Ammon's horn (tissue), 1 donor: Measurements from ENCODE around the gene ATP6V0B.
A peak's percentile ranks its signal among the peaks of the same experiment; 100 is the strongest.

Experiments
- DNase-seq: peaks from one replicate; pipeline ENCODE4 v3.0.0-alpha.2; 2016; ENCODE audit warnings: low spot score

The ATP6V0B gene

DNA sequence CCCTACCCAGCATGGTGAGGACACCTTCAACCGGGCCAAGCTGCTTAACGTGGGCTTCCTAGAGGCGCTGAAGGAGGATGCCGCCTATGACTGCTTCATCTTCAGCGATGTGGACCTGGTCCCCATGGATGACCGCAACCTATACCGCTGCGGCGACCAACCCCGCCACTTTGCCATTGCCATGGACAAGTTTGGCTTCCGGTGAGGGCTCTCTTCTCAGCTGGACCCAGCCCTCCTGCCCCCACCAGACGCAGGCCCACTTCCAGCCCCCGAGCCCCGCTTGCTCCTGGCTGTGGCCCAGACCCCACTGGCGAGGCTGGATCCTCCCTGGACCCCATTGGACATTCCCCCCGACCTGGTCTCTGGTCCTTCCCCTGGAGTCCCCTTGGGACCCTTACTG lies 10.1 kb downstream of the ATP6V0B start:
- DNase-seq: no peak

DNA sequence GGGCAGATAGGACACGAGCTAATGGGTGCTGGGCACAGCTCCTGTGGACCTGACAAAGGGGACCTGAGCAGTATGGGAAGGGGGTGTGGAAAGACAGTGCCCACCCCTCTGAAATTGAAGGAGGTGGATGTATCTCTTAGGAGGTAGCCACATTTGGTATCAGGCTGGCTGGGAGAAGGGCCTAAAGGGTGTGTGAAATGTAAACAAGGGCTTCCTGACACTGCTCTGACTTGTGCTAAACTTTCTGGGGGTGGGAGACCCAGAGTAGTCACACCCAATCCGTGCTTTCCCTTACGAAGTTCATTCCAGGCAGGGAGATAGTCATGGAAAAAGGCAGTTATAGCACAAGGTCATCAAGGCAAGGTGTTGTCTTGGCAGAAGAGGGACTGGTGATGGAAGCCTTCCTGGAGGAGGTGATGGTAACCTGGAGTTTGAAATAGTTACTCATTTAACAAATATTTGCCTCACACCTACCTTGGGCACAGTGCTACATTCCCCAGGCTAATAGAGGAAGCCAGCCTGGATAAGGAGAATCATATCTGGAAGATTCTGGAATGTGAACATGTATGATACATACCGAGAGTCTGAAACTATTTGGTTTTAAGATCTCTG lies 11.3 kb downstream of the ATP6V0B start:
- no peak for DNase-seq

DNA sequence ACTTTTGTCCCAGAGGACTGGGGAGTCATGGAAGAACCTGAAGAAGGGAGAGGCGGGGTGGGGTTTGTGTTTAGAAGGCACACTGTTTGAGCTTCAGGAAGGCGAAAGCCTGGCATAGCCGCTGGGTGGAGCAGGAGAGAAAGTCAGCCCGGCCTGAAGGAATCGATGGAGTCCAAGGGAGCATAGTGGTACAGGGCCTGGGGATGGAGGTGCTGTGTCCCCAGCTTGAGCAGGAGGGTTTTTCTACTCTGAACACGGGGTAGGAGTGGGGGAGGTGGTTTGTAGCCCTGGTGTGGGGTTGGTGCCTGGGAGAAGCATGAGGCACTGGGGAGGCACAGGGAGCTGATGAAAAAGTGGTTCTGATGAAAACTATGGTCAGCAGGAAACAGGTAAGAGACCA lies 12.0 kb downstream of the ATP6V0B start:
- DNase-seq: no peak

DNA sequence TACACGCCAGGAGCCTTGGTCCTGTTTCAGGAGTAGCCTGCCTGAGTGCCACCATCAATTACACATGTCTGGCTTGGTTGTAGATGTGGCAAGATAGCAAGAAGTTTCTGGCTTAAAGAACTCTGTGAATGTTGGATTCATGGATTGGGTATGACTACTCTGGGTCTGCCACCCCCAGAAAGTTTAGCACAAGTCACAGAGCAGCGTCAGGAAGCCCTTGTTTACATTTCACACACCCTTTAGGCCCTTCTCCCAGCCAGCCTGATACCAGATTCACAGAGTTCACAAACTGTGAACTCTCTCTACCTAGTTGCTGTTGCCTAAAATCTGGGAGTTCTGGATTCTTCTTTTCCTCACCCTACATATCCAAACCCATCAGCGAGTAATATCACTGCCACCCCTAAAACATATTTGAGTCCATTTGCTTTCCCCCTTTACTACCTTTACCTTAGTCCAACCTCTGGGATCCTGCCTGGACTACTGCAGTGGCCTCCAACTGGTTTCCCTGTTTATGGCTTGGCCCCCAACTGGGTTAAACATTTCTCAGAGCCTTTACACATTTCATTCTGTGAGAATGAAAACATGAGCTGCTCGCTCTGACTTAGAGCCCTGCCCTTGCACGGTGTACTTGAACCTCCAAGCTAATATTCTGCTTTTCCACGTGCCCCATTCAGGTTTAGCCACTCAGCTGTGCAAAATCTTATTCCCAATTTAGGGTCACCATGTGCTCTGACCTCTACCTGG lies 12.6 kb downstream of the ATP6V0B start:
- DNase-seq: no peak

DNA sequence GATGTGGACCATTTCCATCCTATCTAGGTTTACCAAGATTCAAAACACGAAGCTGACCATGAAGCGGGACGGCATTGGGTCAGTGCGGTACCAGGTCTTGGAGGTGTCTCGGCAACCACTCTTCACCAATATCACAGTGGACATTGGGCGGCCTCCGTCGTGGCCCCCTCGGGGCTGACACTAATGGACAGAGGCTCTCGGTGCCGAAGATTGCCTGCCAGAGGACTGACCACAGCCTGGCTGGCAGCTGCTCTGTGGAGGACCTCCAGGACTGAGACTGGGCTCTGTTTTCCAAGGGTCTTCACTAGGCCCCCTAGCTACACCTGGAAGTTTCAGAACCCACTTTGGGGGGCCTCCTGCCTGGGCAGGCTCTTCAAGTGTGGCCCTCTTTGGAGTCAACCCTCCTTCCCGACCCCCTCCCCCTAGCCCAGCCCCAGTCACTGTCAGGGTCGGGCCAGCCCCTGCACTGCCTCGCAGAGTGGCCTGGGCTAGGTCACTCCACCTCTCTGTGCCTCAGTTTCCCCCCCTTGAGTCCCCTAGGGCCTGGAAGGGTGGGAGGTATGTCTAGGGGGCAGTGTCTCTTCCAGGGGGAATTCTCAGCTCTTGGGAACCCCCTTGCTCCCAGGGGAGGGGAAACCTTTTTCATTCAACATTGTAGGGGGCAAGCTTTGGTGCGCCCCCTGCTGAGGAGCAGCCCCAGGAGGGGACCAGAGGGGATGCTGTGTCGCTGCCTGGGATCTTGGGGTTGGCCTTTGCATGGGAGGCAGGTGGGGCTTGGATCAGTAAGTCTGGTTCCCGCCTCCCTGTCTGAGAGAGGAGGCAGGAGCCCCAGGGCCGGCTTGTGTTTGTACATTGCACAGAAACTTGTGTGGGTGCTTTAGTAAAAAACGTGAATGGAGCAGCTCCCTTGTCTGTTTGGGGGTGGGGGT lies 15.8 kb downstream of the ATP6V0B start:
- no peak for DNase-seq

DNA sequence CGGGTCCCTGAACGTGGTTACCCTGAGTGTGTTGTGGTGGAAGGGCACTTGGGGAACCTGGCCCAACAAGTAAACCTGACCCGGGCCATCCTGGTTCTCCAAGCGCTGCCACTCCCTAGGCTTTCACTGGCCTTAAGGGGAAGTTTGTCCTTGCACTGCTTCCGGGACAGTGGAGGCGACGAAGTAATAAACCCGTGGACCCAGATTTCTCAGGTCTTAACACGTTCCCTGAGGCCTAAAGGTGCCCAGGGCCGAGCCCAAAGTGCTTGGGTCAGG lies 16.4 kb downstream of the ATP6V0B start:
- DNase-seq: no peak

DNA sequence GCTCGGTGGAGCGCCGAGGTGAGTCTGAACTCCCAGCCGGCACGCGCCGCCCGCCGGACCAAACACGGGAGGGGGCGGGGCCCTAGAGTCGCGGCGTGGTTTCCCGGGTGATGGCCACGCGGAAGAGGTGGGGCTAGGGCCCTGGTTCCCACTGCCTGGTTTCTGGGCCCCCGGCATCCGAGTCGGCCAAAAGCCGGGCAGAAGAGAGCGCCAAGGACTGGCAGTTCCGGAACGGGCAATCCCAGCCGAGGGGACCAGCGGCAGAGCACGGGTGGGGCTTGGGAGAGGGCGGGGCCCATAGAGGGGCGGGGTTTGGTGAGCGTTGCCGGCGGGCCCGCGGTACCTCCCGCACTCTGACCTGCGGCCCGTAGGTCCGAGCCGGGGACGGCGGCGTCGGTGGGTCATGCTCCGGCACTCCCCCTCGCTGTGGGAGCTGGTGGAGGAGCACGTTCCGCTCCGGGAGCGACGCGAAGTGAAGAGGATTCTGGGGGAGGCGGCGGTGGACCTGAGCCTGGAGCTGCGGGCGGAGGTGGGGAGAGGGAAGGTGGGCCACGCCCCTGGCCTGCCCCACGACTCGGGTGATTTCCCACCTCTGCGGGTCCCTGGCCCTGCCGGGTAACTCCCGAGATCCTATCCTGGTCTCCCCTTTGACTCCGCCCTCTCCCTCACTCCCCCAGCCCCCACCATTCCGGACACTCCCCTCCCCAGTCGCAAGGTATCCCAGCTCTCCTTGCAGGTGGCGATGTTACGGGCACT lies 16.9 kb downstream of the ATP6V0B start, which contains the start of gene CCDC24:
Gene CCDC24, plus strand, starts transcription at position 124 of the 756 bp plus-strand sequence. Its CDS starts 280 bp downstream, at position 404.
- DNase-seq: peak; percentile 85

DNA sequence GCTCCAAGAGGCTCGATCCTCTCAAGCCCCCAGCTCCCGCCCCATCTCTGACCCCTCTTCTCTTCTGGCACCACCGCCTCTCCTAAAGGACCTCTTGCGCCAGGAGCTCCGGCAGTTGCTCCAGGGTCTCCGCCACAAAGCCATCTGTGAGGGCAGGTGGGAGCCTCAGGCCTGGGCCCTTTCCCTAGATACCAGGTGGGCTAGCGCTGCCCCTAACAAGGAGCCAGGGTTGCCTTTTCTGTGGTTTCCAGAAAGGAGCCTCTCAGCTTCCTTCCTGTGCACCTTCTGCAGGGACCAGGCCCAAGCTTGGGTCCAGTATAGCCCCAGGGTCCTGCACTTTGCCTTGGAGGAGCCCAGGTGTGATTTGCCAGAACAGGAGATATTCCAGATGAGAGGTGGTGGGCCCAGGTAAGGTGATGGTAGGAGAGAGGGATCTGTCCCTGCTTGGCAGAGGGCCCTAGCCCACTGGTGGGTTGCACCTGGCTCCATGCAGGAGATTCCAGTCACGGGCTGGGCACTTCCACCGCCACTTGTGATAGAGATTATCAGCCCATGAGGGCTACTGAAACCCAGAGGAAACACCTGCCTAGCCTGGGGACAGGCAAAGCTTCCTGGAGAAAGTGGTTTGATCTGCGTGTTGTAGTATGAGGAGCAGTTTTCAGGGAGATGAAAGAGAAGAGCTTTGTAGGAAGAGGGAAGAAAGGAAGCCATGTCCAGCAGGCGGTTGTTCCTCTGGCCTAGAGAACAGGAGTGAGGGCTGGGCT lies 17.7 kb downstream of the ATP6V0B start:
- no peak for DNase-seq

DNA sequence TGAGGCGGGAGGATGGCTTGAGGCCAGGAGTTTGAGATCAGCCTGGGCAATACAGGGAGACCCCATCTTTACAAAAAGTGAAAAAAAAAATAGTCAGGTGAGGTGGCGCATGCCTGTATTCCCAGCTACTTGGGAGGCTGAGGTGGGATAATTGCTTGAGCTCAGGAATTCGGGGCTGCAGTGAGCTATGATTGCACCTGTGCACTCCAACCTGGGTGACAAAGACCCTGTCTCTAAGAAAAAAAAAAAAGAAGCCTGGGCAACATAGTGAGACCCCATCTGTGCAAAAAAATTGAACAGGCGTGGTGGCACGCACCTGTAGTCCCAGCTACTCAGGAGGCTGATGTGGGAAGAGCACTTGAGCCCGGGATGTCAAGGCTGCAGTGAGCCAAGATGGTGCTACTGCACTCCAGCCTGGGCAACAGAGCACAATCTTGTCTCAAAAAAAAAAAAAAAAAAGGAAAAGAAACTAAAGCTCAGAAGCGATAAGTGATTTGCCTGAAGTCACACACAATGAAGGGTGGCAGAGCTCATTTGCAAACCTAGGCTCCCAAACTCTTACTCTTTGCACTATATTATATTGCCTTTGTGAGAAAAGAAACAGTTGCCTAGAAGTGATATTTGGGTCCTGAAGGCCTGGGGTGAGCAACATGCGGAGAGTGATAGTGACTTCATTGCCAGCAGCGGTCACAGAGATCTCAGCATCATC lies 18.6 kb downstream of the ATP6V0B start:
- DNase-seq: no peak

DNA sequence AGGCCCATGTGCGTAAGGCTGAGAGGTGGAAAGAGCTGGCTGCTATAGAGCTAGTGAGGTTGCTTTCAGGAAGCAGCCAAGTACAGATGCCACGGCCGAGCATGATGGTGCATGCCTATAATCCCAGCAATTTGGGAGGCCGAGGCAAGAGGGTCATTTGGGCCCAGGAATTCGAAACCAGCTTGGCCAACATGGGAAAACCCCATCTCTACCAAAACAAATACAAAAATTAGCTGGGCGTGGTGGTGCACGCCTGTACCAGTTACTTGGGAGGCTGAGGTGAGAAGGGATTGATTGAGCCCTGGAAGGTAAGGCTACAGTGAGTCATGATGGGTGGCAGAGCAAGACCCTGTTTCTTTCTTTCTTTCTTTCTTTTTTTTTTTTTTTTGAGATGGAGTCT lies 19.3 kb downstream of the ATP6V0B start:
- no peak for DNase-seq

DNA sequence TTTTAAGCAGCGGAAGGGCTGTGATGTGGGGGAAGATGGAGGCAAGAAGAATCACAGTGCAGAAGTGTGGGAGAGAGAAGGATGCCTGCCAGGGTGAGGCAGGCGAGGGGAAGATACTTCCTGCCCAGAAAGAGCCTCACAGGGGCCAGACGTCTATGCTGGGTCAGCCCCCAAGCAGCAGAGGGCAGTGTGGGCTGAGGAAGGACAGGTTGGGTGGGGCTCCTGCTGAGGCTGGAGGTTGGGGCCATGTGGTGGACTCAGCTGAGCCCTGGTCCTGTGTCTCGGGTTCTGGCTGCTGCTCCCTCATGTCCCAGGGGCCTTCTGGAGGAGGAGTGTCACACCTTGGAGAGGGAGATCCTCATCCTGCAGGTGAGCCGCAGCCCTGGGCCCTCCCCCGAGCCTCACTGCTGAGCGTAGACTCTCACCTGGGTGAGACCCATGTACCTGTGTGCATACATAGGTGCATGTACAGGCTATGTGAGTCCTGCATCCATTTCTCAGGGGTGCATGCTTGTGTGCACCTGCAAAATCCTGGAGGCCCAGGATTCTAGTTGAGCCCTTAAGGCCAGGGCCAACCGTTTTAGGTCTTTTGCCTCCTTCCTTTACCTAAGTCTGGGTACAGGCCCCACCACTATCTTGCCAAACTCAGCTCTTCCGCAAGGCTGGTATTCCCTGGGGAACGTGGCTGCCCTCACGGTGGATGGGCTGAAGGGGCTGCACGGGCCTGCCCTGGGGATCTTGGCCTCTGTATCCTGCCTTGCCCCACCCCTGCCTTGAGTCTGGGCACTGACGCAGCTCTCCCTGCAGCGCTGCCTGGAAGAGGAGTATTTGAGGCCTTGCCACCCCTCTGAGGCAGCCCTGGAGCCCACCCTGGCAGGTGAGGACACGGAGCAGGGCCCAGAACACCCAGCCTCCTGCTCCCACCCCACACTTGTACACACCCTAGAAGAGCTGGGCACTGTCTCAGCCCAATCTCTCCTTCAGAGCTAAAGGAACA lies 20.3 kb downstream of the ATP6V0B start:
- no peak for DNase-seq

DNA sequence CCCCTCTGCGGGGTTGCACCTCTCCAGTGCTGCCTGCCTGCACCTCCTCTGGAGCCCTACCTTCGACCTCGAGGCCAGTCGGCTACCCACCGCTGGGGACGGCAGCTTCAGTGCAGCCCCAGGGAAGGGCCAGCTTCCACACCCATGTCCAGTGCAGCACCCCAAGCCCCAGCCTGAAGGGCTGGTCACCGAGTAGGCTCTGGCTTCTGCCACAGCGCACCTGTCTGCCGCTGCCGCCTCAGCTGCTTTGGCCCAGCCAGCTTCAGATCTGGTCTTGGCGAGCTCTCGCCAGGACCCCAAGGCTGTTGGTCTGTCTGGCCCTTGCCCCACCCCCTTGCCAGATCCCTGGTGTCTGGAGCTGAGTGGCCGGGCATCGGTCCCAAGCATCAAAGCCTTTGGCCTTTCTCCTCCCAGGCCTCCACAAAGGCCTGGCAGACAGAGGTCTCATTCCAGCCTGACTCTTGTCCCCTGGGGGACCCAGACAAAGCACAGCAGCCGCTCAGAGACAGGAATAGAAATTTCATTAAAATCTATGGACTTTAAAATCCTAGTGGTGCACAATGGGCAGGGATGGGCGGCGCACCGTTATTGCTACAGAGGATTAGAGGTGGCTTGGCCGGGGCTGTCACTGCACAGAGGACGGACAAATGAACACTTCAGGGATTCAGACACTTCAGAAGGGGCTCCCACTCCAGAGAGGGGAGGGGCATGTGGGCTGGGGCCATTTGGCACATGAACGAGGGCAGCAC lies 21.4 kb downstream of the ATP6V0B start:
- no peak for DNase-seq

DNA sequence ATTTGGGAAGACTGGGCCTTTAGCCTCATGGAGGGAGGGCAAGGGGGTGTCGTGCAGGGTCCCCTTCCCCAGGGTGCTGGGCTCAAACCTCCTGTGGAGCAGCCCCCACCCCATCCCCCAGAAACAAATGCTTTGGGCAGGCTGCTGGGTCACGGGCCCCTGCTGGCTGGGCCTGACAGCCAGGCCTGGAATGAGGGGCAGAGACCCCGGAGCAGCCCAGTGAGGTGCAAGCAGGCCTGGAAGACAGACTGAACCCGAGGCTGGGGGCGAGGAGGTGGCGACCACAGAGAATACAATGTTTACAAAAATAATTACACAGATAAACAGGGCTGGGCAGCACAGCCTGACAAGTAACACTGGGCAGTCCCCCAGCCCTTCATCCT lies 22.0 kb downstream of the ATP6V0B start:
- DNase-seq: no peak

DNA sequence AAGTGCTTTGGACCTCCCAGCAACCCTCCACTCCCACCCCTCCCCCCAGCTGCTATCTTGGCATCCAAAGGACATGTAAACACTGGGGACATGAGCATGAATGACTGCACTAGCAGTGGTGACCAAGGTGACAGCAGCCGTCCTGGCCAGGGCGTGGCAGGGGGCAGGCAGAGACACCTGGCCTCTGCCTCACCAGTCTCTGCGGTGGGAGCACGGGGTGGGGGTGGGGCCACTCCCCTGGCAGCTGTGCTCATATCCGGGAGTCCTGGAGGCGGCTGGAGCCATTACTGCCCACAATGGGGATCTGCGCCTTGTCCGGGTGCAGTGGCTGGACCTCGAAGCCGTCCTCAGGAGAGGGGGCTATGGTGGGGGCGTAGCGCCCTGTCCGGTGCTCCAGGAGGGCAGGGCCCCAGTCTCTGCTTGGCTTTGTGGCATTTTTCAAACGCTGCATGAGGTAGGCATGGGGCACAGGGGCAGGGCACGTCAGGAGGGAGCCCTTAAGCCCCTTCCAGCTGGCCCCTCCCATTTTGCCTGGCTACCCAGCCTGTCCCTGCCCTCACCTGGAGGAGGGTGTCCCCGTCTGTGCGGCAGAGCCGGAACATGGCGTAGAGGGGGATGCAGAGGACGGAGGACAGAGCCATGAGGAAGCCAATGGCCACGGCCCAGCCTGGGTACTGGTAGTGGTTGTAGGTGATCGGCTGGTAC lies 22.7 kb downstream of the ATP6V0B start:
- DNase-seq: no peak

DNA sequence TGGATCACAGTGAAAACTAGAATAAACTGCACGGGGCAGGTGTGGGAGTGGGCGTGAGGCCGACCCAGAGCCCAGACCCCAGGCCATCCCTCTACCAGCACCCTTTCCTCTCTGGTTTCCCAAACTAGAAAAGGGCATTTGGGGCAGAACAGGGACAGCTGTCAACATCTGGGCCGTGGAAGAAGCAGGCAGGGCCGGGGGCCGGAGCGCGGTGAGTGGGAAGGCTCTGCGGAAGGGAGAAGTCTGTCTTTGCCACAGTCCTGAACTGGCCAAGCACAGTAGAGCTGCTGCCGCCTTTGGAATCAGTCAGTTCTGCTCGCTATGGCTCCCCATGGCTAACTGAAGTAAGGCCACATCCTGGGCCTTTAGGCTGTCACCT lies 23.2 kb downstream of the ATP6V0B start:
- no peak for DNase-seq

DNA sequence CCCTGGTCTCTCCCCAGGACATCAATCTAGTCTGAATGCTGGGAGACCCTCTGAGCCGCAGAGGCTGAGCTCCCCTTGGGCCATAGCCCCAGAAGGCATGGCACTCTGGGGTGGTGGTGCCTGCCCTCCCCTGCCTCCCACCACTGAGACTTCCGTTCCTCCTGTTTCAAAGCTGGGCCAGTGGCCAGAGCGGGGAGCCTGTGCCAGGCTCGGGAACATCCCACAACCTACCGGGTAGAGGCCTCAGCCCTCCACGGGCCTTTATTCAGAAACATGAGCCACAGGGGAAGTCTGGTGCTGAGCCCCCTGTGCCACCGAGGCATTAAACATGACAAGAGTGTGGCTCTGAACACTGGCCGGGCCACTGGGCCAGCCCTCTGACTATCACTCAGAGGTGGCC lies 24.7 kb downstream of the ATP6V0B start:
- DNase-seq: no peak

DNA sequence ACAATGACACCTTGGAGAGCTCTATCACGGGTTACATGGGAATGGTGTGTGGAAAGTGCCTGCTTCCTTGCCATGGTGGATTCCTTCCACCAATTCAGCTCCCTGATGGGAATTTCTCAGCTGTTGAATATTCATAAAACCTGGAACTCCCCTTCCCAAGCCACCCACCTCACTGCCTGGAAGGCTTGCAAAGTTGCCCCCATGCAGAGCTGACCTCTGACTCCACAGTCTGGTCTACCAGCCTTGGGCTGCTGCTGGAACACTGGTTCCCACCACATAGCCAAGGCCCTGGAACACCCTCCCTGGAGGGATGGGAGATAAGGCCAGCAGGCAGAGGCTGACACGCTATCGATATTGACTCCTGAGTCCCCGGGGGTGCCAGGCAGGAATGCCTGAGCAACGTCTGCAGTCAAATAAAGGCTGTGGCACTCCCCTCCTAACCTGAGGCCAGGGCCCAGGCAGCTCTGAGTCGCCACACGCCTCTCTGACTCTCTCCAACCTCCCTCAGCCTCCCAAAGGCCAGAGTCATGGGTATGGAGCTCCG lies 25.4 kb downstream of the ATP6V0B start:
- DNase-seq: no peak

DNA sequence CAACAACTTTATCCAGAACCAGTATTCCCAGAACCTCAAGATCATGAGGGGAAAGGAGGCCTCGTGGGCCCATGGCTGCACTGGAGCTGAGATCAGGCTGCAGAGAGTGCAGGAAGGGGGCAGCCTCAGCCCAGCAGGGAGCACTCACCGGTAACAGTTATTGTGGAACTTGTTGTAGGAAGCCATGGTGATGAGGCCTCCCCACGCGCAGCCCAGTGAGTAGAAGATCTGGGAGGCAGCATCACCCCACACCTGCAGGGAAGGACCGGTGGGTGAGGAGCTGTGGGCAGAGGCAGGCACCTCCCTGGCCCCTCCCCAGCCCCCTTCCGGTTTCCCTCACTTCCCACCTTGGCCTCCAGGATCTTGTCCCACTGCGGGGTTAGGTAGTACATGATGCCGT lies 27.4 kb downstream of the ATP6V0B start:
- no peak for DNase-seq
